Neural progenitor cell (in vitro differentiated cells): ENCODE results near the gene EPB41L4A. TPM values are rescaled to one million over a fixed set of nuclear protein-coding genes. Genes with fewer than 3 reads are reported as not detected.

Experiments used
- DNase-seq: peaks from one replicate; pipeline ENCODE4 v3.0.0-alpha.2; 2016; ENCODE audit warnings: low spot score
- H2AFZ ChIP-seq: fragments of 200-600 bp; sonication (generic); replicated peaks from 2 replicates; pipeline ENCODE4 v1.6.1; 2016; ENCODE audit warnings: antibody characterized with exemption
- H3F3A ChIP-seq: fragments of 200-600 bp; sonication (generic); 2 replicates; pipeline ENCODE4 v1.6.1; 2016; ENCODE audit warnings: antibody characterized with exemption, low read depth
- H3K27ac ChIP-seq: fragments of 200-600 bp; sonication (generic); 2 replicates; pipeline ENCODE4 v1.5.1; 2016; ENCODE audit warnings: mild to moderate bottlenecking
- H3K27me3 ChIP-seq: fragments of 200-600 bp; sonication (generic); 2 replicates; pipeline ENCODE4 v1.6.1; 2016; ENCODE audit warnings: mild to moderate bottlenecking, moderate library complexity
- H3K36me3 ChIP-seq: fragments of 200-600 bp; sonication (generic); 2 replicates; pipeline ENCODE4 v1.5.1; 2016
- H3K4me1 ChIP-seq: fragments of 200-600 bp; sonication (generic); 2 replicates; pipeline ENCODE4 v1.6.1; 2016; ENCODE audit warnings: mixed run types
- H3K4me2 ChIP-seq: fragments of 200-600 bp; sonication (generic); 2 replicates; pipeline ENCODE4 v1.6.1; 2016
- H3K4me3 ChIP-seq: fragments of 200-600 bp; sonication (generic); 2 replicates; pipeline ENCODE4 v1.5.1; 2016
- H3K79me2 ChIP-seq: fragments of 200-600 bp; sonication (generic); 2 replicates; pipeline ENCODE4 v1.6.1; 2016; ENCODE audit warnings: low read depth
- H3K9ac ChIP-seq: fragments of 200-600 bp; sonication (generic); 2 replicates; pipeline ENCODE4 v1.6.1; 2016
- H3K9me3 ChIP-seq: fragments of 200-600 bp; sonication (generic); 2 replicates; pipeline ENCODE4 v1.5.1; 2016; ENCODE audit warnings: low read depth
- H4K20me1 ChIP-seq: fragments of 200-600 bp; sonication (generic); 2 replicates; pipeline ENCODE4 v1.6.1; 2016; ENCODE audit warnings: low read depth
- H3K27ac Mint-ChIP-seq: 3 replicates; pipeline ENCODE4 v1.8.0; 2021; ENCODE audit warnings: mixed read lengths
- H3K27me3 Mint-ChIP-seq: 2 replicates; pipeline ENCODE4 v1.8.0; 2022; ENCODE audit warnings: low read depth, mild to moderate bottlenecking, inconsistent platforms, moderate library complexity, mixed read lengths; ENCODE audit not compliant: insufficient read depth
- H3K36me3 Mint-ChIP-seq: 3 replicates; pipeline ENCODE4 v1.8.0; 2021; ENCODE audit warnings: mixed read lengths
- H3K4me1 Mint-ChIP-seq: 3 replicates; pipeline ENCODE4 v1.8.0; 2021; ENCODE audit warnings: mixed read lengths
- H3K4me3 Mint-ChIP-seq: 3 replicates; pipeline ENCODE4 v1.8.0; 2021; ENCODE audit warnings: mild to moderate bottlenecking, moderate library complexity, mixed read lengths
- H3K9me3 Mint-ChIP-seq: 3 replicates; pipeline ENCODE4 v1.8.0; 2020; ENCODE audit warnings: mixed read lengths
- CTCF ChIP-seq: fragments of 200-600 bp; sonication (generic); IDR thresholded peaks from 2 replicates; pipeline ENCODE4 v1.5.1; 2017; ENCODE audit warnings: antibody characterized with exemption, mild to moderate bottlenecking
- EZH2 ChIP-seq: fragments of 200-600 bp; sonication (generic); IDR thresholded peaks from 2 replicates; pipeline ENCODE4 v1.6.1; 2017; ENCODE audit warnings: antibody characterized with exemption, mild to moderate bottlenecking, moderate library complexity
- EZH2phosphoT487 ChIP-seq: fragments of 200-600 bp; sonication (generic); IDR thresholded peaks from 2 replicates; pipeline ENCODE4 v1.6.1; 2017; ENCODE audit warnings: antibody characterized with exemption
- total RNA-seq: library from RNA; depleted of rRNA; stranded (reverse); fragments of >200 nt; gene quantifications from 2 replicates; pipeline ENCODE4 v1.2.3, GENCODE V29; 2015; ENCODE audit warnings: low replicate concordance

Gene EPB41L4A
- total RNA-seq, 1 donor from 2014 or later = 2.7 TPM

GRCh38 chr5:112303685-112304084, 115.4 kb downstream of the EPB41L4A start:
- no peak for DNase-seq
- H3K4me3 ChIP-seq = no peak overlapping the region
- Mint-ChIP-seq H3K36me3 (peaks cover 13% of the 10 kb centered on the region), H3K4me1 (peaks cover 6% of the 10 kb centered on the region), H3K9me3 (peaks cover 11% of the 10 kb centered on the region), H3K4me3 (no peak overlapping the region), H3K27me3 (no peaks in the 10 kb centered on the region), H3K27ac (no peak overlapping the region)
- H3K4me2 ChIP-seq = no peak overlapping the region
- H3K4me1 ChIP-seq = no peaks in the 10 kb centered on the region
- no peak overlapping the region for H2AFZ ChIP-seq
- no peaks in the 10 kb centered on the region for H3K27me3 ChIP-seq
- no peaks in the 10 kb centered on the region for H3K9me3 ChIP-seq
- no peaks in the 10 kb centered on the region for H4K20me1 ChIP-seq
- no peak overlapping the region for H3K27ac ChIP-seq
- H3K9ac ChIP-seq = no peak overlapping the region
- no peaks in the 10 kb centered on the region for H3F3A ChIP-seq
- H3K79me2 ChIP-seq = no peaks in the 10 kb centered on the region
- no peak for TF ChIP-seq EZH2
- no peak for TF ChIP-seq CTCF
- no peak for TF ChIP-seq EZH2phosphoT487
- no peaks in the 10 kb centered on the region for H3K36me3 ChIP-seq

- Histone ChIP-seq H4K20me1 (no peaks in the 10 kb centered on the region), H2AFZ (no peak overlapping the region), H3K27ac (no peak overlapping the region), H3K79me2 (no peaks in the 10 kb centered on the region), H3K4me3 (no peak overlapping the region), H3K4me1 (no peaks in the 10 kb centered on the region), H3K36me3 (no peaks in the 10 kb centered on the region), H3F3A (no peaks in the 10 kb centered on the region), H3K9me3 (no peaks in the 10 kb centered on the region), H3K9ac (no peak overlapping the region), H3K4me2 (no peak overlapping the region), H3K27me3 (no peaks in the 10 kb centered on the region)
- Mint-ChIP-seq H3K27me3 (no peaks in the 10 kb centered on the region), H3K4me1 (peaks cover 19% of the 10 kb centered on the region), H3K27ac (no peak overlapping the region), H3K4me3 (no peak overlapping the region), H3K36me3 (peaks cover 9% of the 10 kb centered on the region), H3K9me3 (peaks cover 22% of the 10 kb centered on the region)
- peak; percentile 9 for DNase-seq
- TF ChIP-seq EZH2 = no peak
- TF ChIP-seq EZH2phosphoT487 = no peak
- no peak for TF ChIP-seq CTCF
Observed at GRCh38 chr5:112294126-112294525, 125.0 kb downstream of the EPB41L4A start.

- Histone ChIP-seq H3K4me3 (no peak overlapping the region), H3K9me3 (no peaks in the 10 kb centered on the region), H4K20me1 (no peaks in the 10 kb centered on the region), H3K79me2 (no peaks in the 10 kb centered on the region), H2AFZ (no peak overlapping the region), H3F3A (no peaks in the 10 kb centered on the region), H3K36me3 (no peaks in the 10 kb centered on the region), H3K4me2 (no peak overlapping the region), H3K27ac (no peak overlapping the region), H3K9ac (no peak overlapping the region), H3K27me3 (no peaks in the 10 kb centered on the region), H3K4me1 (no peaks in the 10 kb centered on the region)
- DNase-seq = no peak
- Mint-ChIP-seq H3K9me3 (peaks cover 16% of the 10 kb centered on the region), H3K4me1 (peaks cover 19% of the 10 kb centered on the region), H3K36me3 (peaks cover 6% of the 10 kb centered on the region), H3K27me3 (no peaks in the 10 kb centered on the region), H3K4me3 (no peak overlapping the region), H3K27ac (no peak overlapping the region)
- TF ChIP-seq EZH2phosphoT487 = no peak
- no peak for TF ChIP-seq CTCF
- TF ChIP-seq EZH2 = no peak
Observed at GRCh38 chr5:112293587-112293986, 125.5 kb downstream of the EPB41L4A start.
